Measurements from ENCODE around the gene IFTAP.
"Not testable (repeated sequence)": the region's sequence is repeated elsewhere in the genome, so short reads cannot be mapped to it uniquely, and the experiment has no call there.

- TF ChIP-seq EZH2phosphoT487 (IDR thresholded peaks at IDR 0.05; ENCODE audit: borderline replicate concordance); REST (IDR thresholded peaks at IDR 0.05; ENCODE audit: low read depth); CTCF (IDR thresholded peaks at IDR 0.05 in 2 of 3, conservative IDR thresholded peaks at IDR 0.05 in 1 of 3; ENCODE audit: borderline replicate concordance in 1 of 3, insufficient read depth in 1 of 3, low read depth in 2 of 3, low read length in 2 of 3); POLR2A (IDR thresholded peaks at IDR 0.05; ENCODE audit: borderline replicate concordance, extremely low read depth, insufficient read depth, insufficient read length); TCF7L2 (IDR thresholded peaks at IDR 0.05; ENCODE audit: borderline replicate concordance, extremely low read depth, insufficient read depth, insufficient read length); ZNF274 (IDR thresholded peaks at IDR 0.05; ENCODE audit: low read depth, low read length); MAX (IDR thresholded peaks at IDR 0.05); JUND (IDR thresholded peaks at IDR 0.05): not testable (repeated sequence)
Observed at GRCh38 chr11:36661359-36661758, 67.1 kb downstream of the IFTAP start.
